Measurements from ENCODE around the gene ANAPC5.

- TF ChIP-seq CTCF (IDR thresholded peaks at IDR 0.05; ENCODE audit: low read depth, low read length) = no peak
- no peak for TF ChIP-seq EZH2phosphoT487 (IDR thresholded peaks at IDR 0.05; ENCODE audit: low read depth)
Observed at GRCh38 chr12:121399391-121400331, 47.5 kb upstream of the ANAPC5 start, which contains the start of gene RNF34.
